ENCODE measurements around the gene ZNF3. TPM values are rescaled to one million over a fixed set of nuclear protein-coding genes. Genes with fewer than 3 reads are reported as not detected.

Gene ZNF3
- total RNA-seq = 29.6 and 48.3 TPM in 2 replicates

GRCh38 chr7:100081535-100082102 lies at the start of gene ZNF3:
ZNF3 (minus strand) TSS chr7:100081723; CDS start chr7:100077357, 4,366 bp downstream.

GRCh38 chr7:100126931-100127865 lies 45.7 kb upstream of the ZNF3 start, which contains the start of gene MBLAC1:
MBLAC1 (plus strand) TSS chr7:100126967; CDS start chr7:100127396, 429 bp downstream.

GRCh38 chr7:100119072-100119969 lies 37.8 kb upstream of the ZNF3 start, which contains the start of the genes CNPY4 and TAF6:
CNPY4 (plus strand) TSS chr7:100119634; CDS start chr7:100119745, 111 bp downstream.
TAF6 (minus strand) TSS chr7:100119358; CDS start chr7:100114209, 5,149 bp downstream.

GRCh38 chr7:100101016-100101862 lies 19.7 kb upstream of the ZNF3 start, which contains the start of the genes AP4M1 and MCM7:
AP4M1 (plus strand) TSS chr7:100101643; CDS start chr7:100101715, 72 bp downstream.
MCM7 (minus strand) TSS chr7:100101397; CDS start chr7:100101294, 103 bp downstream.

GRCh38 chr7:100088621-100089457 lies 7.3 kb upstream of the ZNF3 start, which contains the start of gene COPS6:
COPS6 (plus strand) TSS chr7:100088969; CDS start chr7:100088991, 22 bp downstream.

GRCh38 chr7:100049441-100050291 lies 31.9 kb downstream of the ZNF3 start, which contains the start of gene ZSCAN21:
ZSCAN21 (plus strand) TSS chr7:100049774; CDS start chr7:100057007, 7,233 bp downstream.

Small RNAs within 50 kb of the gene (small RNA-seq; reads per million reads assigned to genes)
- gene MIR106B = 5,082 reads per million, percentile 100 among the genes with 10 or more reads in this experiment
- 876 reads per million, percentile 99 among the genes with 10 or more reads in this experiment for gene MIR25
- gene MIR93 = 4,707 reads per million, percentile 100 among the genes with 10 or more reads in this experiment

Other genes with a start within 250 kb of the ZNF3 start
- gene OR2AE1, start 204.7 kb downstream of the ZNF3 start, total RNA-seq = under 0.01 and 0.54 TPM in 2 replicates
- 27.3 and 45.9 TPM in 2 replicates for gene TRIM4, start 162.2 kb downstream of the ZNF3 start, total RNA-seq
- gene GJC3, start 152.1 kb downstream of the ZNF3 start, total RNA-seq = under 0.01 TPM in 1 of 2 replicates, not detected in the other
- gene AZGP1, start 105.7 kb downstream of the ZNF3 start, total RNA-seq = not detected in 2 replicates
- gene ZKSCAN1, start 66.1 kb downstream of the ZNF3 start, total RNA-seq = 43.4 and 54.6 TPM in 2 replicates
- gene ZSCAN21, start 31.9 kb downstream of the ZNF3 start, total RNA-seq = 8.0 and 8.6 TPM in 2 replicates
- 40.0 and 54.4 TPM in 2 replicates for gene COPS6, start 7.2 kb upstream of the ZNF3 start, total RNA-seq
- 47.9 and 52.2 TPM in 2 replicates for gene MCM7, start 19.7 kb upstream of the ZNF3 start, total RNA-seq
- 16.2 and 19.2 TPM in 2 replicates for gene AP4M1, start 19.9 kb upstream of the ZNF3 start, total RNA-seq
- gene TAF6, start 37.6 kb upstream of the ZNF3 start, total RNA-seq = 24.7 and 45.3 TPM in 2 replicates
- 20.0 and 36.5 TPM in 2 replicates for gene CNPY4, start 37.9 kb upstream of the ZNF3 start, total RNA-seq
- gene MBLAC1, start 45.2 kb upstream of the ZNF3 start, total RNA-seq = 0.87 and 2.0 TPM in 2 replicates
- gene LAMTOR4, start 67.2 kb upstream of the ZNF3 start, total RNA-seq = 70.5 and 91.9 TPM in 2 replicates
- 11.0 and 14.0 TPM in 2 replicates for gene TRAPPC14, start 77.0 kb upstream of the ZNF3 start, total RNA-seq
- 1.2 and 2.6 TPM in 2 replicates for gene GAL3ST4, start 86.9 kb upstream of the ZNF3 start, total RNA-seq
- gene GPC2, start 95.7 kb upstream of the ZNF3 start, total RNA-seq = 2.7 and 3.1 TPM in 2 replicates
- gene STAG3, start 96.2 kb upstream of the ZNF3 start, total RNA-seq = 1.2 and 2.1 TPM in 2 replicates
- not detected in 2 replicates for gene PVRIG, start 138.2 kb upstream of the ZNF3 start, total RNA-seq
- not detected in 2 replicates for gene SPDYE3, start 226.0 kb upstream of the ZNF3 start, total RNA-seq

Data from placental epithelial cell (primary cell).